ENCODE data around the gene FBXL16.

DNA sequence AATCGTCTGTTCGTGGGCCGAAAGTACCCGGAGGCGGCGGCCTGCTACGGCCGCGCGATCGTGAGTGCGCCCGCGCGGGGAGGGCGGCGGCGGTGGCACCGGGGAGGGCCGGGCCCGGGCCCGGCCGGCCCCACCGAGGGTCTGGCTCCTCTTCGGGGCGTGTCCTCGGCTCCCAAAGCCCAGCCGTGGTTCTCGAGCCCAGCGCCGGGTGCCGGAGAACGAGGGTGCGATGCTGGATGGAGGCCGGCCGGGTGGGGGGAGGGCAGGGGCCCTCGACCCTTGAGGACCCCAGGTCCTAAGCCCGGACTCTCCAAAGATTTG, 25.0 kb downstream of the FBXL16 start:
- TF ChIP-seq, protein P1, sequence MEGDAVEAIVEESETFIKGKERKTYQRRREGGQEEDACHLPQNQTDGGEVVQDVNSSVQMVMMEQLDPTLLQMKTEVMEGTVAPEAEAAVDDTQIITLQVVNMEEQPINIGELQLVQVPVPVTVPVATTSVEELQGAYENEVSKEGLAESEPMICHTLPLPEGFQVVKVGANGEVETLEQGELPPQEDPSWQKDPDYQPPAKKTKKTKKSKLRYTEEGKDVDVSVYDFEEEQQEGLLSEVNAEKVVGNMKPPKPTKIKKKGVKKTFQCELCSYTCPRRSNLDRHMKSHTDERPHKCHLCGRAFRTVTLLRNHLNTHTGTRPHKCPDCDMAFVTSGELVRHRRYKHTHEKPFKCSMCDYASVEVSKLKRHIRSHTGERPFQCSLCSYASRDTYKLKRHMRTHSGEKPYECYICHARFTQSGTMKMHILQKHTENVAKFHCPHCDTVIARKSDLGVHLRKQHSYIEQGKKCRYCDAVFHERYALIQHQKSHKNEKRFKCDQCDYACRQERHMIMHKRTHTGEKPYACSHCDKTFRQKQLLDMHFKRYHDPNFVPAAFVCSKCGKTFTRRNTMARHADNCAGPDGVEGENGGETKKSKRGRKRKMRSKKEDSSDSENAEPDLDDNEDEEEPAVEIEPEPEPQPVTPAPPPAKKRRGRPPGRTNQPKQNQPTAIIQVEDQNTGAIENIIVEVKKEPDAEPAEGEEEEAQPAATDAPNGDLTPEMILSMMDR (conservative IDR thresholded peaks at IDR 0.05): no peak
- no peak for TF ChIP-seq EZH2 (IDR thresholded peaks at IDR 0.05; ENCODE audit: low read depth)

All from PC-9 (cell line).